Activated CD4-positive, CD25-positive, alpha-beta regulatory T cell treated with anti-CD3 and anti-CD28 coated beads, Interleukin-2, amount 50 U/mL, for 16 hours (primary cell): Measurements from ENCODE around the gene TLCD3A.

ENCODE experiments used
- DNase-seq: peaks from one replicate; pipeline ENCODE4 v3.0.0-alpha.2; 2020; ENCODE audit warnings: low read depth, low spot score

TLCD3A gene

GRCh38 chr17:705863-706262 is 26.5 kb upstream of the TLCD3A start:
- no peak for DNase-seq

- no peak for DNase-seq
Observed at GRCh38 chr17:708132-708531, 24.3 kb upstream of the TLCD3A start.

- DNase-seq = no peak
Observed at GRCh38 chr17:718075-718474, 14.3 kb upstream of the TLCD3A start.

GRCh38 chr17:720706-721539 is 11.5 kb upstream of the TLCD3A start:
- DNase-seq = no peak

- no peak for DNase-seq
Observed at GRCh38 chr17:721540-721937, 10.9 kb upstream of the TLCD3A start.

- DNase-seq = no peak
Observed at GRCh38 chr17:725084-725483, 7.3 kb upstream of the TLCD3A start.

GRCh38 chr17:725746-726145 is 6.7 kb upstream of the TLCD3A start:
- no peak for DNase-seq

- DNase-seq = no peak
Observed at GRCh38 chr17:726271-726919, 6.0 kb upstream of the TLCD3A start.

GRCh38 chr17:728911-729310 is 3.5 kb upstream of the TLCD3A start:
- DNase-seq = no peak

GRCh38 chr17:731644-732066 is 741 bp upstream of the TLCD3A start:
- DNase-seq = no peak

GRCh38 chr17:732902-733720 is 715 bp downstream of the TLCD3A start:
- DNase-seq = no peak

GRCh38 chr17:733743-734142 is 1.3 kb downstream of the TLCD3A start:
- no peak for DNase-seq

- DNase-seq = no peak
Observed at GRCh38 chr17:737561-738113, 5.2 kb downstream of the TLCD3A start.

- DNase-seq = no peak
Observed at GRCh38 chr17:740240-741017, 8.0 kb downstream of the TLCD3A start.

- no peak for DNase-seq
Observed at GRCh38 chr17:742147-742793, 9.9 kb downstream of the TLCD3A start.

- DNase-seq = no peak
Observed at GRCh38 chr17:743139-743538, 10.7 kb downstream of the TLCD3A start.

GRCh38 chr17:744937-745336 is 12.5 kb downstream of the TLCD3A start:
- no peak for DNase-seq

- DNase-seq = no peak
Observed at GRCh38 chr17:745406-745805, 13.0 kb downstream of the TLCD3A start.

- DNase-seq = no peak
Observed at GRCh38 chr17:746181-746580, 13.8 kb downstream of the TLCD3A start.

GRCh38 chr17:746783-747629 is 14.6 kb downstream of the TLCD3A start:
- no peak for DNase-seq
